Activated naive CD4-positive, alpha-beta T cell treated with anti-CD3 and anti-CD28 coated beads, Interleukin-2, amount 50 U/mL, for 24 hours (primary cell): ENCODE results near the gene PKMYT1.

Experiments used
- H3K27ac Mint-ChIP-seq: one replicate; pipeline ENCODE4 v1.8.0; 2021; ENCODE audit warnings: mild to moderate bottlenecking, mixed read lengths
- H3K27me3 Mint-ChIP-seq: one replicate; pipeline ENCODE4 v1.8.0; 2021; ENCODE audit warnings: mixed read lengths
- H3K36me3 Mint-ChIP-seq: one replicate; pipeline ENCODE4 v1.8.0; 2021; ENCODE audit warnings: mixed read lengths
- H3K4me1 Mint-ChIP-seq: one replicate; pipeline ENCODE4 v1.8.0; 2021; ENCODE audit warnings: mixed read lengths
- H3K4me3 Mint-ChIP-seq: one replicate; pipeline ENCODE4 v1.8.0; 2021; ENCODE audit warnings: mild to moderate bottlenecking, mixed read lengths
- H3K9me3 Mint-ChIP-seq: one replicate; pipeline ENCODE4 v1.8.0; 2021; ENCODE audit warnings: mixed read lengths

Gene PKMYT1

DNA sequence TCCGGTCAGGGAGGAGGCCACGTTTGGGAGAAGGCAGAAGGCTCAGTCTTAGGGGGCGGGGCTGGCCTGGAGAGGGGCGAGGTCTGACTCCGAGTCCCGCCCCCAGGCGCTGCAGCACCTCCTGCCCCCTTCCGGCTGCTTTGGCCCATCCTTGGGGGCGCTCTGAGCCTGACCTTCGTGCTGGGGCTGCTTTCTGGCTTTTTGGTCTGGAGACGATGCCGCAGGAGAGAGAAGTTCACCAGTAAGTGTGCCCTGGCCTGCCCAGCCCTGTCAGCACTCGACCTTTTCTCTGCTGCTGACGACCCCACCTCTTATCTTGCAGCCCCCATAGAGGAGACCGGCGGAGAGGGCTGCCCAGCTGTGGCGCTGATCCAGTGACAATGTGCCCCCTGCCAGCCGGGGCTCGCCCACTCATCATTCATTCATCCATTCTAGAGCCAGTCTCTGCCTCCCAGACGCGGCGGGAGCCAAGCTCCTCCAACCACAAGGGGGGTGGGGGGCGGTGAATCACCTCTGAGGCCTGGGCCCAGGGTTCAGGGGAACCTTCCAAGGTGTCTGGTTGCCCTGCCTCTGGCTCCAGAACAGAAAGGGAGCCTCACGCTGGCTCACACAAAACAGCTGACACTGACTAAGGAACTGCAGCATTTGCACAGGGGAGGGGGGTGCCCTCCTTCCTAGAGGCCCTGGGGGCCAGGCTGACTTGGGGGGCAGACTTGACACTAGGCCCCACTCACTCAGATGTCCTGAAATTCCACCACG lies 41.4 kb upstream of the PKMYT1 start:
- Mint-ChIP-seq H3K9me3 (no peaks in the 10 kb centered on the region), H3K4me1 (peaks cover 47% of the 10 kb centered on the region), H3K4me3 (peak overlapping the region; percentile 97), H3K27me3 (no peaks in the 10 kb centered on the region), H3K27ac (peak overlapping the region; percentile 93), H3K36me3 (peaks cover 3% of the 10 kb centered on the region)

DNA sequence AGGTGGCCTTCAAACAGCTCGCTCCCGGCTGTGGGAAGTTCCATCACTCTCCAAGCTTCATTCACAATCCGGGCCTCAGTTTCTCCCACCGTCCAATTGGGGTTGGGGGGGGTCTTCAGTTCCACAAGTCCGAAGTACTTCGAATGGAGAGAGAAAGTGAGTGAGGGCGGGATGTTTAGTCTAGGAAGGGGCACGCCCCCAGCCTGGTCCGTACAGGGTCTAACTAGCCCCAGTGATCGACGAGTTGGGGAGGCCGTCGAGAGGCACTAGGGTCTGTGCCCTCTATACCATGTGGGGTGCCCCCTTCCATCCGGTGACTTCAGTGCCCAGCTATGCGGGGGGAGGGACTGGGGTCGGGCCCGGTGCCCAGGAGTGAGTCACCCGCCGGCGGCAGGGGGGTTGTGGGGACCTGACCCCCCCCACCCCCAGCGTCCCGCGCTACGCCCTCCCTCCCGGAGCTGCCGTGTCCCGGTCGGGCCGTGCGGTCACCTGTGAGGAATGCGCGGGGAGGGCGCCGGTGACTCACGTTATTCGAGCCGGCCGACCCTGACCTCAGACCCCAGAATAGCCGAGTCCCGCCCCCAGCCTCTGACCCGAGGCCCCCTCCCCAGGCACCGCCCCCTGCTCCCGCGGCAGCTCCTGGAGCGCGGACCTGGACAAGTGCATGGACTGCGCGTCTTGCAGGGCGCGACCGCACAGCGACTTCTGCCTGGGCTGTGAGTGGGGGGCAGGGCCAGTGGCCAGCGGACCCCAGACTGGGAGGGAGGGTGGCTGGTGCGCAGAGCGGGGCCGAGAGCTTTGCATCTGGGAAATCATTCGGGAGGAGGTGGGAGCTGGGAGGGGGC lies 40.6 kb upstream of the PKMYT1 start:
- Mint-ChIP-seq H3K27me3 (peaks cover 2% of the 10 kb centered on the region), H3K9me3 (no peaks in the 10 kb centered on the region), H3K27ac (peak overlapping the region; percentile 93), H3K4me1 (peaks cover 47% of the 10 kb centered on the region), H3K4me3 (peak overlapping the region; percentile 97), H3K36me3 (peaks cover 3% of the 10 kb centered on the region)

DNA sequence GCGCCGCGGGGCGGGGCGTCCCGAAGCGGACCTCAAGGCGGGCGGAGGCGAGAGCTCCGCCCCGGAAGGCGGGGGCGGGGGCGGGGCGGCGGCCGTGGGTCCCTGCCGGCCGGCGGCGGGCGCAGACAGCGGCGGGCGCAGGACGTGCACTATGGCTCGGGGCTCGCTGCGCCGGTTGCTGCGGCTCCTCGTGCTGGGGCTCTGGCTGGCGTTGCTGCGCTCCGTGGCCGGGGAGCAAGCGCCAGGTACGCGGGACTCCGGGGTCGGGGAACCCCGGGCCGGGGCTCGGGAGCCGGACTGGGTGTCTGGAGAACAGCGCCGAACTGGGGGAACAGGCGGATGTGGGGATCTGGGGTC lies 40.0 kb upstream of the PKMYT1 start, which contains the start of gene TNFRSF12A:
Gene TNFRSF12A (plus strand): TSS at position 122 of the 357 bp plus-strand sequence. CDS start 30 bp downstream, at position 152.
- peaks cover 3% of the 10 kb centered on the region for H3K36me3 Mint-ChIP-seq
- H3K9me3 Mint-ChIP-seq, result no peaks in the 10 kb centered on the region
- peaks cover 2% of the 10 kb centered on the region for H3K27me3 Mint-ChIP-seq
- H3K4me1 Mint-ChIP-seq, result peaks cover 45% of the 10 kb centered on the region
- peak within 1 kb of the TSS; percentile 93 for H3K27ac Mint-ChIP-seq
- H3K4me3 Mint-ChIP-seq, result peak within 1 kb of the TSS; percentile 97

DNA sequence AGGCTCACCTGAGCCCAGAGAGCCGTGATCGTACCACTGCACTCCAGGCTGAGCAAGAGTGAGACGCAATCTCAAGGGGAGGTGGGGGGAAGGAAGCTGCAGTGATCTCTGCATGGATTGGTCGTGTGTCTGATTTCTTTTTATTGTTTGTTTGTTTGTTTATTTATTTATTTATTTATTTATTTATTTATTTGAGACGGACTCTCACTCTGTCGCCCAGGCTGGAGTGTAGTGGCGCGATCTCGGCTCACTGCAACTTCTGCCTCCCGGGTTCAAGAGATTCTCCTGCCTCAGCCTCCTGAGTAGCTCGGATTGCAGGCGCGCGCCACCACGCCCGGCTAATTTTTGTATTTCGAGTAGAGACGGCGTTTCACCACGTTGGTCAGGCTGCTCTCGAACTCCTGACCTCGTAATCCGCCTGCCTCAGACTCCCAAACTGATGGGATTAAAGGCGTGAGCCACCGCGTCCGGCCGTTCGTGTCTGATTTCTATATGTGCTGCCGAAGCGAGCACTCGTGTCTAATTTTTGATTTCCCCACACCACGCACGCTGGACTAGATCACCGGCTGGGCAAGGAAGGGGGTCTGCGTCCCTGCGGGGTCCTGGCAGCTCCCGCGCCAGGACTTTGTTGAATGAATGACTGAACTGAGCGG lies 39.5 kb upstream of the PKMYT1 start:
- Mint-ChIP-seq H3K27ac (peak overlapping the region; percentile 77), H3K4me3 (peak overlapping the region; percentile 91), H3K27me3 (peaks cover 2% of the 10 kb centered on the region), H3K9me3 (no peaks in the 10 kb centered on the region), H3K36me3 (peaks cover 3% of the 10 kb centered on the region), H3K4me1 (peaks cover 42% of the 10 kb centered on the region)

DNA sequence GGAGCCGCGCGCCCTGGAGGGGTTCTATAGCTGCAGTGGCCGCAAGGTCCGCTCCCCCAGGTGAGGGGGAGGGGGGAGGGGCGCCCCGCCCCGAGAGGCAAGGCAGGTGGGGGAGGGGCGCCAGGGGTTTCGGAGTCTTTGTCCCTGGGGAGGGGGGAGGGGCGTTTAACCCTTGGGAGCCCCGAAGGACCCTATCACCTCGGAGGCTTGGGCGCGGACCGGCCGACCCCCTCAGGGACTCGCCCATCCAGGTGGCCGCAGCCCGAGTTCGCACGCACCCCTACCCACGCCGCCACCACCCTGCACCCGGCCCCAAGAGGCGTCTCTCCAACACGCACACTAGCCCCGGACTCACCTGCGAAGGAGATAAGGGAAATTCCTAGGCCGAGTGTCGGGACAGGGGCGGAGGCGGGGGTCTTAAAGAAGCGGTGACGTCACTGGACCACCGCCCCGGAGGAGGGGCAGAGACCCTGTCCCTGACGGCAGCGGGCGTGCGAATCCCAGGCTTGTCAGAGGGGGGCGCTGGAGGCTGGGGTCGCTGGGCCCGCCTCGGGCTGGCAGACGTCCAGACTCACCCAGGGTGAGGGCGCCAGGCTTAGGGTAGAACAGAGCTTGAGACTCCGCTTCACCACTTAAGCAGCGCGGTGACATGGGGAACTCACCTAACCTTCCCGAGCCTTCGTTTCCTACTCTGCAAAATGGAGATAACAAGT lies 37.7 kb upstream of the PKMYT1 start, which contains the start of gene CLDN6:
Gene CLDN6 (minus strand): TSS at position 390 of the 713 bp plus-strand sequence. CDS start 2,162 bp downstream, outside the sequence.
- H3K4me3 Mint-ChIP-seq, result peak within 1 kb of the TSS; percentile 19
- H3K27me3 Mint-ChIP-seq, result peaks cover 2% of the 10 kb centered on the region
- H3K4me1 Mint-ChIP-seq, result peaks cover 31% of the 10 kb centered on the region

DNA sequence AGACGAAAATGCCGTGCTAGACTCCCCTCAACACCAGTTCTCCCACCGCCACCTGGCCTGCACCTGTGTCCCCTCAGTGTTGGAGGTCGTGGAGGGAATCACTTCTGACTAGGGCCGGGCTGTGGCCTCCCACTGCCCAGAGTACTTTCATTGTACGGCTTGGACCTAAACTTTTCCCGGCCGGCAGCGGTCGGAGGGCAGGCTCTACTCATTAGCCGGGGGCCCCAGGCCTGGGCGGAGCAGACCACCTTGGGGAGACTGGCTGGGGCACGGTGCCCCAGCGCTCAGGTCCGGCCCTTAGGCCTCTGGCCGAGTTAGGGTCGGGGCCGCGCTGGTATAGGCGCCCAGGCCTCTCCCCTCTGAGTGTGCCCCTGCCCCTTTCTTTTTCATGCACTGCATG lies 37.1 kb upstream of the PKMYT1 start:
- peaks cover 2% of the 10 kb centered on the region for H3K27me3 Mint-ChIP-seq
- H3K27ac Mint-ChIP-seq, result no peak overlapping the region
- H3K4me1 Mint-ChIP-seq, result peaks cover 25% of the 10 kb centered on the region
- no peaks in the 10 kb centered on the region for H3K36me3 Mint-ChIP-seq
- H3K4me3 Mint-ChIP-seq, result no peak overlapping the region
- no peaks in the 10 kb centered on the region for H3K9me3 Mint-ChIP-seq

More for the DNA sequence above, 37.7 kb upstream of the PKMYT1 start, which contains the start of gene CLDN6:
- Mint-ChIP-seq H3K27ac (no peak within 1 kb of the TSS), H3K9me3 (no peaks in the 10 kb centered on the region), H3K36me3 (no peaks in the 10 kb centered on the region)

DNA sequence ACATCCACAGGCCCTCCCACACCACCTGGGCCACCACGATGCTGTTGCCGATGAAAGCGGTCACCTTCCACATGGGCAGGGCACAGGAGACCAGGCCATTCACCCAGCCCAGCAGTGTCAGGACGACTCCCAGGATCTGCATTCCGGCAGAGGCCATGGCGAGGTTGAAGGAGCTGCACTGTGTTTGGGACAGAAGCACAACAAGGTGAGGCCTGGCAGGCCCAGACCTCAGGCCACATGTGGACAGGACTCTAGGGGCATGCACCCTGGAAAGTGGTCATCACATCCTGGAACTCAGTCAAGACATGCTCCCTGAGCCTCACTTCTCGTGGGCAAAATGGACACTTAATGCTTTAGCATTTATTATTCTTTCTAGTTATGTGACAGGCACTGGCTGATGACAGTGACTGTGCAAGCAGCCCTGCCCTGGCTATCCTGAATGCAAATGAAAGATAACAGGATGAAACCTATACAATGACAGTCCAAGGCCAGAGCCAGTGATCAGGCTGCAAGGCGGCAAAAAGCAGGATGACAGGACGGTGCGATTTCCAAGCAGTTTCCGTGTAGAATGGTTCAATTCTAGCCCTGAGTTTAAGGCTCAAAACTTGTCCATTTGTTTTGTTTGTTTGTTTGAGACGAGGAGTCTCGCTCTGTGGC lies 35.7 kb upstream of the PKMYT1 start:
- H3K27ac Mint-ChIP-seq, result no peak overlapping the region

DNA sequence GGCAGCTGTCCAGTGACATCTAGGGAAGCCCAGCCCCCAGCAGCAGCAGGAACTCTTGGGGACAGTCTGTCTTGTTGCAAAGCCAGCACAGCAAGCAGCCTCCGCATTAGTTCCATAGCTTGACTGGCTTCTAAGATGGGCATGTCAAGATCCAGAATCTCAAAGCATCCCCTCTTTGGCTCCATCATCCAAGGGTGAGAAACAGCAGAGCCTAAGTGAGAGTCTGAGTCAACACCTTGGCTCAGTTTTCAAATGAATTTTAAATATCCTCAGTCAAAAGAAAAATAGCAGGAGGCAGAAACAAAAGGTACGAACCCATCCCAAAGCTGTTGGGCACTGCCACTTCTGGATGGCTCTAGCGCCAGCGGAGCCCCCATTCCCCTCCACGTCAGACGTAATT lies 34.7 kb upstream of the PKMYT1 start:
- Mint-ChIP-seq H3K27ac (no peak overlapping the region), H3K4me1 (peaks cover 7% of the 10 kb centered on the region), H3K36me3 (no peaks in the 10 kb centered on the region), H3K9me3 (no peaks in the 10 kb centered on the region), H3K27me3 (peaks cover 2% of the 10 kb centered on the region), H3K4me3 (no peak overlapping the region)

More for the DNA sequence above, 35.7 kb upstream of the PKMYT1 start:
- no peaks in the 10 kb centered on the region for H3K36me3 Mint-ChIP-seq
- H3K27me3 Mint-ChIP-seq, result peaks cover 2% of the 10 kb centered on the region
- no peak overlapping the region for H3K4me3 Mint-ChIP-seq
- H3K9me3 Mint-ChIP-seq, result no peaks in the 10 kb centered on the region
- peaks cover 12% of the 10 kb centered on the region for H3K4me1 Mint-ChIP-seq

DNA sequence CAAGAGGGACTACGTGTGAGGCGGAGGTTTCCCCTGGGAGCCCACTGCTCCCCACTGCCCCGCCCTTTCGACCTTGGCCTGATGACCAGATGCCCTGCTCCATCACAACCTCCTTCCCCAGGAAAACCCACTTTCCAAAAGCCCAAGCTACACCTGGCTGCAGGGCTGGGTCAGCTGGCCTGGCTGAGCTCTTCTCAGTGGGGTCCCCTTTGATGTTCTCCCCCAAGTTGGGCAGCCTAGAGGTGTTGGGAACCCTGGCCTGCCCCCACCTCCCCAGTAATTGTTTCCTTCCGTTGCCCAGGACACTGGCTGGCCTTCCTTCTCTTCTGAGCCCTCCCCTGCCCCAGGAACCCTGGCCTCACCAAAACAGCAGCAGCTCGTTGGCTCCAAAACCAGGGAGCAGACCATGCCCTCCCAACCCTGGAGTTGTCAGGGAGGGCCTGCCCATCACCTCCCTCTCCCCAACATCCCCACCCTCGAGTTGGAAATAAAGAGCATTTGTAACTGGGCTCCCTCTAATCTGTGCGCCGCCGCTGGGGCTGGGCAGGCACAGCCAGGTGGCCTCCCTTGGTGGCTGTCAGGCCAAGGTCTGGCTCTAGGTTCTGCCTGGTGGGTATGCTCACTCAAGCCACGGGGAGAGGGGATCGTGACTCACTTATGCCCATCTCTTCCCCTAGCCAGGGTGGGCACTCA lies 33.9 kb upstream of the PKMYT1 start:
- no peaks in the 10 kb centered on the region for H3K36me3 Mint-ChIP-seq
- H3K27ac Mint-ChIP-seq, result no peak overlapping the region
- peaks cover 2% of the 10 kb centered on the region for H3K27me3 Mint-ChIP-seq
- no peak overlapping the region for H3K4me3 Mint-ChIP-seq
- H3K9me3 Mint-ChIP-seq, result no peaks in the 10 kb centered on the region
- no peaks in the 10 kb centered on the region for H3K4me1 Mint-ChIP-seq

DNA sequence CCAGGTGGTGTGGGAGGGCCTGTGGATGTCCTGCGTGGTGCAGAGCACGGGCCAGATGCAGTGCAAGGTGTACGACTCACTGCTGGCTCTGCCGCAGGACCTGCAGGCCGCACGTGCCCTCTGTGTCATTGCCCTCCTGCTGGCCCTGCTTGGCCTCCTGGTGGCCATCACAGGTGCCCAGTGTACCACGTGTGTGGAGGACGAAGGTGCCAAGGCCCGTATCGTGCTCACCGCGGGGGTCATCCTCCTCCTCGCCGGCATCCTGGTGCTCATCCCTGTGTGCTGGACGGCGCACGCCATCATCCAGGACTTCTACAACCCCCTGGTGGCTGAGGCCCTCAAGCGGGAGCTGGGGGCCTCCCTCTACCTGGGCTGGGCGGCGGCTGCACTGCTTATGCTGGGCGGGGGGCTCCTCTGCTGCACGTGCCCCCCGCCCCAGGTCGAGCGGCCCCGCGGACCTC lies 33.3 kb upstream of the PKMYT1 start:
- Mint-ChIP-seq H3K9me3 (no peaks in the 10 kb centered on the region), H3K27me3 (peaks cover 2% of the 10 kb centered on the region), H3K4me1 (peaks cover 4% of the 10 kb centered on the region), H3K4me3 (no peak overlapping the region), H3K36me3 (no peaks in the 10 kb centered on the region), H3K27ac (no peak overlapping the region)

DNA sequence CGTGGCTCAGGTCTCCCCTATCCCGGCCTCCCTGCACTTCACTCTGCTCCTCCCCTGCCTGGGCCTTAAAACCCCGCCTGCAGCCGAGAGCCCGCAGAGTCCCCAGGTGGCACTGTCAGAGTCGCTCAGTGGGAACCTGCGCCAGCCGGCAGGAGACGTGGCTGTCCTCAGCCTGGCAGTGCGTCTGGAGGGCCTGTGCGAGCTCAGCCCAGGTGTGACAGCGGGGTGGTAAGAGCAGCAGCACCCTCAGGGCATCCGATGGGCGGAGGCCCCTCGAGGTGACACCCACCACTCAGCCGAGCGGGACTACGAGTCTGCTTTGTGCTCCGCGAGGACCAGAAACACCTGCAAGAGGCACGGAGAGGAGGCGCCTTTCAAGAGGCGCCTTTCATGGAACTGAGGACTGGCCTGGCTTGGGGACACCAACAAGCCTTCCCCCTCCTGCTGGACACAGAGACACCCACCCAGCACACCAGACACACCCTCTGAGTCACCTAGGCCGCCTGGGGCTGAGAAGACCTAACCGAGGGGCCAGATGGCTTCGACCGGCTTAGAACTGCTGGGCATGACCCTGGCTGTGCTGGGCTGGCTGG lies 32.7 kb upstream of the PKMYT1 start, which contains the start of gene CLDN9:
Gene CLDN9 (plus strand): TSS at position 96 of the 593 bp plus-strand sequence. CDS start 440 bp downstream, at position 536.
- Mint-ChIP-seq H3K4me1 (peaks cover 10% of the 10 kb centered on the region), H3K36me3 (no peaks in the 10 kb centered on the region), H3K4me3 (no peak within 1 kb of the TSS), H3K9me3 (no peaks in the 10 kb centered on the region), H3K27ac (no peak within 1 kb of the TSS), H3K27me3 (peaks cover 2% of the 10 kb centered on the region)

DNA sequence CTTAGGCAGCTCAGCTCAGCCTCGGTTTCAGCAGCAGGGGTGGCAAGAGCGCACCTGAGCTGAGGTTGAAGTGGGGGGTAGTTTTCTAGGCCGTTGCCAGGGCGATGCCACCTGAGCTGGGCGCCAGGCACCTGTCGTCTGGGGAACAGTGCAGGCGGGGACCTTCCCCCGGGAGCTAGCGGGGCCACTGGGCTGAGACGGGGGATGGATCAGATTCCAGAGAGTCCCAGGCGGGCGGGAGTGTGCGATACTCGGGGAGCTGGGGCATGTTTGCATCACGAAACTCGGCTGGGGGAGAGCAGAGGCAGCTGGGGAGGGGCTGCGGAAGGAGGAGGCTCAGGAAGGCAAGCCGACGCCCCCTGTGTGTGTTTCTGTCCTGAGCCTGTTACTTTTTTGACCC lies 32.0 kb upstream of the PKMYT1 start:
- Mint-ChIP-seq H3K4me1 (peaks cover 16% of the 10 kb centered on the region), H3K36me3 (no peaks in the 10 kb centered on the region), H3K27ac (no peak overlapping the region), H3K27me3 (peaks cover 2% of the 10 kb centered on the region), H3K9me3 (no peaks in the 10 kb centered on the region), H3K4me3 (no peak overlapping the region)

DNA sequence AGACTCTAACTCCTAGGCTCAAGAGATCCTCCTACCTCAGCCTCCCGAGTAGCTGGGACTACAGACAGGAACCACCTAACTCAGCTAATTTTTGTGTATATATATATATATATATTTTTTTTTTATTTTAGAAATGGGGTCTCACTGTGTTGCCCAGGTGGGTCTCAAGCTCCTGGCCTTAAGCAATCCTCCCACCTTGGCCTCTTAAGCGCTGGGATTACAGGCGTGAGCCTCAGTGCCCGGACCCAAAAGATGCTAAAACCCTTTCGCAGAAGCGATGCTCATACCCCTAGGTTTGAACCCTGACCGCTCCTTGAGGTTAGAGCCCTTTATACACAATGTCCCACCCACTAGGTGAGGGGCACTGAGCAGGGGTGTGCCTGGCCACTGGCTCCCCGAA lies 30.3 kb upstream of the PKMYT1 start:
- no peaks in the 10 kb centered on the region for H3K9me3 Mint-ChIP-seq
- H3K4me3 Mint-ChIP-seq, result no peak overlapping the region
- H3K27ac Mint-ChIP-seq, result no peak overlapping the region
- peaks cover 24% of the 10 kb centered on the region for H3K4me1 Mint-ChIP-seq
- H3K36me3 Mint-ChIP-seq, result no peaks in the 10 kb centered on the region
- H3K27me3 Mint-ChIP-seq, result peaks cover 2% of the 10 kb centered on the region
